Osteocyte (in vitro differentiated cells): ENCODE data around the gene MARCHF10. TPM values are rescaled to one million over a fixed set of nuclear protein-coding genes. Genes with fewer than 3 reads are reported as not detected.

Source experiments
- DNase-seq: peaks from one replicate; pipeline ENCODE4 v3.0.0; 2021; ENCODE audit warnings: mixed read lengths; ENCODE audit not compliant: unreplicated experiment; ENCODE audit errors: extremely low spot score
- H3K27ac Mint-ChIP-seq: one replicate; pipeline ENCODE4 v1.8.0; 2021; ENCODE audit warnings: mild to moderate bottlenecking, mixed read lengths; ENCODE audit not compliant: unreplicated experiment
- H3K27me3 Mint-ChIP-seq: one replicate; pipeline ENCODE4 v1.8.0; 2021; ENCODE audit warnings: mixed read lengths; ENCODE audit not compliant: unreplicated experiment
- H3K36me3 Mint-ChIP-seq: one replicate; pipeline ENCODE4 v1.8.0; 2021; ENCODE audit warnings: mixed read lengths; ENCODE audit not compliant: unreplicated experiment
- H3K4me1 Mint-ChIP-seq: one replicate; pipeline ENCODE4 v1.8.0; 2021; ENCODE audit warnings: mixed read lengths; ENCODE audit not compliant: unreplicated experiment
- H3K4me3 Mint-ChIP-seq: one replicate; pipeline ENCODE4 v1.8.0; 2021; ENCODE audit warnings: mild to moderate bottlenecking, moderate library complexity, mixed read lengths; ENCODE audit not compliant: unreplicated experiment
- H3K9me3 Mint-ChIP-seq: one replicate; pipeline ENCODE4 v1.8.0; 2021; ENCODE audit warnings: mixed read lengths; ENCODE audit not compliant: unreplicated experiment
- CTCF ChIP-seq: fragments of 200-600 bp; sonication (generic); IDR thresholded peaks from 2 replicates; pipeline ENCODE4 v1.5.0; 2021; ENCODE audit warnings: antibody characterized with exemption, mild to moderate bottlenecking, moderate library complexity
- long read RNA-seq: library from polyadenylated mRNA; unstranded; transcript quantifications from one replicate; pipeline ENCODE4 v2.0.0, GENCODE V29; 2021
- total RNA-seq: library from RNA; stranded (reverse); gene quantifications from 2 replicates; pipeline ENCODE4 v1.2.1, GENCODE V29; 2021

MARCHF10 gene
- total RNA-seq = not detected in 2 replicates
- long read RNA-seq = 0 reads

- DNase-seq = peak; percentile 76
- Mint-ChIP-seq H3K27me3 (no peaks in the 10 kb centered on the region), H3K4me1 (peaks cover 7% of the 10 kb centered on the region), H3K9me3 (peaks cover 7% of the 10 kb centered on the region), H3K4me3 (peak within 1 kb of the TSS; percentile 24), H3K27ac (no peak within 1 kb of the TSS), H3K36me3 (no peaks in the 10 kb centered on the region)
- TF ChIP-seq CTCF = no peak
These were observed at the start of gene MARCHF10 for GRCh38 chr17:62807812-62808575. TSS of gene MARCHF10 (minus strand) at chr17:62808314. CDS start at chr17:62801735, 6,579 bp downstream.

- TF ChIP-seq CTCF = no peak
- Mint-ChIP-seq H3K4me3 (no peak overlapping the region), H3K27ac (no peak overlapping the region), H3K9me3 (no peaks in the 10 kb centered on the region), H3K27me3 (peaks cover 14% of the 10 kb centered on the region), H3K36me3 (no peaks in the 10 kb centered on the region), H3K4me1 (no peaks in the 10 kb centered on the region)
- peak; percentile 17 for DNase-seq
These were observed 49.4 kb upstream of the MARCHF10 start for GRCh38 chr17:62857526-62857925.

- no peak for DNase-seq
- Mint-ChIP-seq H3K27ac (no peak overlapping the region), H3K36me3 (no peaks in the 10 kb centered on the region), H3K9me3 (no peaks in the 10 kb centered on the region), H3K27me3 (peaks cover 14% of the 10 kb centered on the region), H3K4me1 (no peaks in the 10 kb centered on the region), H3K4me3 (no peak overlapping the region)
- TF ChIP-seq CTCF = no peak
These were observed 48.5 kb upstream of the MARCHF10 start for GRCh38 chr17:62856594-62856993.

- Mint-ChIP-seq H3K36me3 (no peaks in the 10 kb centered on the region), H3K27me3 (peaks cover 7% of the 10 kb centered on the region), H3K4me1 (no peaks in the 10 kb centered on the region), H3K9me3 (no peaks in the 10 kb centered on the region), H3K4me3 (no peak overlapping the region), H3K27ac (no peak overlapping the region)
- DNase-seq = peak; percentile 11
- no peak for TF ChIP-seq CTCF
These were observed 47.0 kb upstream of the MARCHF10 start for GRCh38 chr17:62855156-62855555.

- no peaks in the 10 kb centered on the region for H3K9me3 Mint-ChIP-seq
These were observed 46.1 kb upstream of the MARCHF10 start for GRCh38 chr17:62854098-62854680.

More at GRCh38 chr17:62854098-62854680, 46.1 kb upstream of the MARCHF10 start:
- no peaks in the 10 kb centered on the region for H3K4me1 Mint-ChIP-seq
- DNase-seq = no peak
- no peaks in the 10 kb centered on the region for H3K36me3 Mint-ChIP-seq
- H3K27me3 Mint-ChIP-seq = peaks cover 7% of the 10 kb centered on the region
- H3K27ac Mint-ChIP-seq = no peak overlapping the region
- TF ChIP-seq CTCF = no peak
- H3K4me3 Mint-ChIP-seq = no peak overlapping the region
